HepG2 (cell line): ENCODE measurements around the gene HOXC5. TPM values are rescaled to one million over a fixed set of nuclear protein-coding genes. Genes with fewer than 3 reads are reported as not detected.

Experiments
- BCL6 ChIP-seq: IDR thresholded peaks from 2 replicates; pipeline ENCODE4 v1.6.1; 2016; ENCODE audit warnings: missing genetic modification reagents, missing compliant biosample characterization
- CBX2 ChIP-seq, 2 experiments: fragments of 200-600 bp in 1 of 2; sonication (generic); formaldehyde crosslinking in 1 of 2; IDR thresholded peaks; 2 replicates each; pipeline versions ENCODE4 v1.7.0 to v1.8.1; 2018 to 2022; ENCODE audit warnings: low read depth in 2 of 2, low read length in 1 of 2, mild to moderate bottlenecking in 1 of 2, missing genetic modification reagents in 1 of 2
- FOXJ3 ChIP-seq: sonication (generic); formaldehyde crosslinking; IDR thresholded peaks from 2 replicates; pipeline ENCODE4 v1.4.0; 2020; ENCODE audit warnings: missing genetic modification reagents, mild to moderate bottlenecking, borderline replicate concordance
- GABPB1 ChIP-seq: IDR thresholded peaks from 2 replicates; pipeline ENCODE4 v1.6.1; 2016; ENCODE audit warnings: mild to moderate bottlenecking, missing genetic modification reagents, moderate library complexity, missing compliant biosample characterization
- HDAC2 ChIP-seq: sonication (generic); formaldehyde crosslinking; IDR thresholded peaks from 2 replicates; pipeline ENCODE4 v1.4.0; 2020; ENCODE audit warnings: missing genetic modification reagents
- HOXD1 ChIP-seq: sonication (generic); formaldehyde crosslinking; IDR thresholded peaks from 2 replicates; pipeline ENCODE4 v1.5.0; 2020; ENCODE audit warnings: missing genetic modification reagents
- MAFK ChIP-seq, 2 experiments: IDR thresholded peaks in 1 of 2; conservative IDR thresholded peaks in 1 of 2; 2 replicates each; pipeline ENCODE4 v1.6.1; 2011; ENCODE audit warnings: improper control_type of control experiment in 2 of 2, low read length in 2 of 2
- MBNL3 ChIP-seq: fragments of 250-450 bp; sonication (Bioruptor Pico); conservative IDR thresholded peaks from 2 replicates; pipeline ENCODE4 v1.8.0; 2022; ENCODE audit warnings: mild to moderate bottlenecking, inconsistent platforms
- MEIS1 ChIP-seq: sonication (generic); formaldehyde crosslinking; IDR thresholded peaks from 2 replicates; pipeline ENCODE4 v1.9.0; 2021; ENCODE audit warnings: mild to moderate bottlenecking, missing genetic modification reagents, moderate library complexity, borderline replicate concordance
- NONO ChIP-seq, 2 experiments: fragments of 450-650 bp in 1 of 2; sonication (generic) in 1 of 2; formaldehyde crosslinking in 1 of 2; IDR thresholded peaks in 1 of 2; conservative IDR thresholded peaks in 1 of 2; 2 replicates each; pipeline versions ENCODE4 v1.6.1 to v1.8.0; 2017 to 2022; ENCODE audit warnings: mild to moderate bottlenecking in 1 of 2, missing genetic modification reagents in 1 of 2, moderate library complexity in 1 of 2
- NR2F1 ChIP-seq, 2 experiments: fragments of 450-650 bp in 1 of 2; formaldehyde crosslinking in 1 of 2; IDR thresholded peaks; 2 replicates each; pipeline versions ENCODE4 v1.5.0 to v1.6.1; 2016 to 2020; ENCODE audit warnings: mild to moderate bottlenecking in 1 of 2, missing compliant biosample characterization in 1 of 2, missing genetic modification reagents in 1 of 2, moderate library complexity in 1 of 2
- PHB2 ChIP-seq: fragments of 450-650 bp; IDR thresholded peaks from 2 replicates; pipeline ENCODE4 v1.6.1; 2018; ENCODE audit not compliant: partially characterized antibody
- RAD21 ChIP-seq: fragments of 450-650 bp; formaldehyde crosslinking; IDR thresholded peaks from 2 replicates; pipeline ENCODE4 v1.5.0; 2020; ENCODE audit warnings: mild to moderate bottlenecking
- SKI ChIP-seq: fragments of 450-650 bp; IDR thresholded peaks from one replicate; pipeline ENCODE4 v1.6.1; 2018; ENCODE audit warnings: mild to moderate bottlenecking; ENCODE audit not compliant: partially characterized antibody
- ZNF547 ChIP-seq: sonication (generic); formaldehyde crosslinking; IDR thresholded peaks from 2 replicates; pipeline ENCODE4 v1.5.1; 2020; ENCODE audit warnings: mild to moderate bottlenecking, missing genetic modification reagents
- ZNF746 ChIP-seq: sonication (generic); formaldehyde crosslinking; IDR thresholded peaks from 2 replicates; pipeline ENCODE4 v1.8.0; 2022; ENCODE audit warnings: mild to moderate bottlenecking, missing genetic modification reagents
- polyA plus RNA-seq, 8 experiments: library from polyadenylated mRNA; depleted of rRNA in 3 of 8; stranded (reverse) in 7 of 8; unstranded in 1 of 8; fragments of >200 nt; fragmentation: Illumina TruSeq in 4 of 8; extraction: Trizol in 4 of 8; gene quantifications; 2 replicates each; pipeline versions ENCODE4 v1.2.1 to v1.2.3, GENCODE V29; 2011 to 2016; ENCODE audit warnings: low read depth in 4 of 8, missing spikeins in 1 of 8, mixed read lengths in 1 of 8; ENCODE audit not compliant: insufficient read depth in 1 of 8
- total RNA-seq, 5 experiments: library from RNA; depleted of rRNA; stranded (reverse); fragments of >200 nt; fragmentation: Illumina TruSeq; extraction: Trizol; gene quantifications; 2 replicates each; pipeline ENCODE4 v1.2.3, GENCODE V29; 2016; ENCODE audit warnings: low read depth in 1 of 5
- TF ChIP-seq, protein P1 (sequence below): sonication (generic); formaldehyde crosslinking; IDR thresholded peaks from 2 replicates; pipeline ENCODE4 v1.5.0; 2020; ENCODE audit warnings: missing genetic modification reagents
- TF ChIP-seq, protein P2 (sequence below): sonication (generic); formaldehyde crosslinking; IDR thresholded peaks from 2 replicates; pipeline ENCODE4 v1.5.0; 2020; ENCODE audit warnings: mild to moderate bottlenecking, missing genetic modification reagents, borderline replicate concordance
- TF ChIP-seq, protein P3 (sequence below): IDR thresholded peaks from 2 replicates; pipeline ENCODE4 v1.6.1; 2016

The HOXC5 gene
- total and polyA plus RNA-seq, 2 of the 13 experiments (the other 11 are each of a cell fraction or from before 2014, with no cell fraction given) = not detected

DNA sequence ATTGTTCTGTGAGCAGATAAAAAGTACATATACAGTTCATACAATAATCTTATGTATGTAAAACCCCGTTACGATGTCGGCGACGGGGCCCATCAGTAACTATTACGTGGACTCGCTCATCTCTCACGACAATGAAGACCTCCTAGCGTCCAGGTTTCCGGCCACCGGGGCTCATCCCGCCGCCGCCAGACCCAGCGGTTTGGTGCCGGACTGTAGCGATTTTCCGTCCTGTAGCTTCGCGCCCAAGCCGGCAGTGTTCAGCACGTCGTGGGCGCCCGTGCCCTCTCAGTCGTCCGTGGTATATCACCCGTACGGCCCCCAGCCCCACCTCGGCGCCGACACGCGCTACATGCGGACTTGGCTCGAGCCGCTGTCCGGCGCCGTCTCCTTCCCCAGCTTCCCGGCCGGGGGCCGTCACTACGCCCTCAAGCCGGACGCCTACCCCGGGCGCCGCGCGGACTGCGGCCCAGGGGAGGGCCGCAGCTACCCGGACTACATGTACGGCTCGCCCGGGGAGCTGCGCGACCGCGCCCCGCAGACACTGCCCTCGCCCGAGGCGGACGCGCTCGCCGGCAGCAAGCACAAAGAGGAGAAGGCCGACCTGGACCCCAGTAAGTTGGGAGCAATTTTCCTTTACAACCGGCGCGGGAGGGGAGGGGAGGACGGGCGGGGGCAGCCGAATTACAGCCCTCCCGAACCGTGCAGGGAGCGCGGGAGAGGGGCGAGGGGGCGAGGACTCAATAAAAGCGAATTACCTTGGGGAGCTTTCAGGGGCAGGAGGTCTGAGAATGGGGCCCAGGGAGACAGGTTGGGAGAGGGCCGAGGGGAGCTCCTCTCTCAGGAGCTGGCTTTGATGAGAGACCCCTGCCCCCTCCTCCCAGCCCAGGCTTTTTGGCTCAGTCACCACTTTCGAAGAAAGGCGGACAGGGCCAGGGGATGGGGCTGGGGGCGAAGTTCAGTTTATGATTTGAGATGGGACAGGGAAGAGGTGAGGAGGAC, 32.4 kb upstream of the HOXC5 start, which contains the start of gene HOXC9 (continued):
- TF ChIP-seq, protein P1, sequence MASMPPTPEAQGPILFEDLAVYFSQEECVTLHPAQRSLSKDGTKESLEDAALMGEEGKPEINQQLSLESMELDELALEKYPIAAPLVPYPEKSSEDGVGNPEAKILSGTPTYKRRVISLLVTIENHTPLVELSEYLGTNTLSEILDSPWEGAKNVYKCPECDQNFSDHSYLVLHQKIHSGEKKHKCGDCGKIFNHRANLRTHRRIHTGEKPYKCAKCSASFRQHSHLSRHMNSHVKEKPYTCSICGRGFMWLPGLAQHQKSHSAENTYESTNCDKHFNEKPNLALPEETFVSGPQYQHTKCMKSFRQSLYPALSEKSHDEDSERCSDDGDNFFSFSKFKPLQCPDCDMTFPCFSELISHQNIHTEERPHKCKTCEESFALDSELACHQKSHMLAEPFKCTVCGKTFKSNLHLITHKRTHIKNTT = no peak
- TF ChIP-seq MEIS1 (CRISPR knock-in tag) (no peak), MBNL3 (no peak), HOXD1 (CRISPR knock-in tag) (peak; percentile 58; the same call in 1 of the 2 replicates), ZNF547 (CRISPR knock-in tag) (no peak), FOXJ3 (CRISPR knock-in tag) (no peak), SKI (no peak), RAD21 (CRISPR knock-in tag) (no peak), CBX2 (IDR thresholded peaks at IDR 0.05; ENCODE audit: low read depth, low read length) (0 out of 2 replicates have a peak, but pooled peaks have one; percentile 52), CBX2 (CRISPR knock-in tag; IDR thresholded peaks at IDR 0.05; ENCODE audit: low read depth) (peak; percentile 93), NR2F1 (CRISPR knock-in tag; IDR thresholded peaks at IDR 0.05) (no peak), NONO (IDR thresholded peaks at IDR 0.05) (no peak), NONO (CRISPR knock-in tag; conservative IDR thresholded peaks at IDR 0.05) (no peak), GABPB1 (CRISPR knock-in tag) (peak; percentile 54; the same call in 1 of the 2 replicates), HDAC2 (no peak), MAFK (conservative IDR thresholded peaks at IDR 0.05 in 1 of 2, IDR thresholded peaks at IDR 0.05 in 1 of 2; ENCODE audit: low read length in 2 of 2) (no peak), PHB2 (no peak), BCL6 (CRISPR knock-in tag) (no peak), ZNF746 (no peak)
- TF ChIP-seq, protein P2, sequence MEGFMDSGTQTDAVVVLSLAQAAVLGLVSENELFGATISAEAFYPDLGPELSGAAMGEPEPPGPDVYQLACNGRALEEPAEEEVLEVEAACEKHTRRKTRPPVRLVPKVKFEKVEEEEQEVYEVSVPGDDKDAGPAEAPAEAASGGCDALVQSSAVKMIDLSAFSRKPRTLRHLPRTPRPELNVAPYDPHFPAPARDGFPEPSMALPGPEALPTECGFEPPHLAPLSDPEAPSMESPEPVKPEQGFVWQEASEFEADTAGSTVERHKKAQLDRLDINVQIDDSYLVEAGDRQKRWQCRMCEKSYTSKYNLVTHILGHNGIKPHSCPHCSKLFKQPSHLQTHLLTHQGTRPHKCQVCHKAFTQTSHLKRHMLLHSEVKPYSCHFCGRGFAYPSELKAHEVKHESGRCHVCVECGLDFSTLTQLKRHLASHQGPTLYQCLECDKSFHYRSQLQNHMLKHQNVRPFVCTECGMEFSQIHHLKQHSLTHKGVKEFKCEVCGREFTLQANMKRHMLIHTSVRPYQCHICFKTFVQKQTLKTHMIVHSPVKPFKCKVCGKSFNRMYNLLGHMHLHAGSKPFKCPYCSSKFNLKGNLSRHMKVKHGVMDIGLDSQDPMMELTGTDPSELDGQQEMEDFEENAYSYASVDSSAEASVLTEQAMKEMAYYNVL (CRISPR knock-in tag) = no peak
- TF ChIP-seq, protein P3, sequence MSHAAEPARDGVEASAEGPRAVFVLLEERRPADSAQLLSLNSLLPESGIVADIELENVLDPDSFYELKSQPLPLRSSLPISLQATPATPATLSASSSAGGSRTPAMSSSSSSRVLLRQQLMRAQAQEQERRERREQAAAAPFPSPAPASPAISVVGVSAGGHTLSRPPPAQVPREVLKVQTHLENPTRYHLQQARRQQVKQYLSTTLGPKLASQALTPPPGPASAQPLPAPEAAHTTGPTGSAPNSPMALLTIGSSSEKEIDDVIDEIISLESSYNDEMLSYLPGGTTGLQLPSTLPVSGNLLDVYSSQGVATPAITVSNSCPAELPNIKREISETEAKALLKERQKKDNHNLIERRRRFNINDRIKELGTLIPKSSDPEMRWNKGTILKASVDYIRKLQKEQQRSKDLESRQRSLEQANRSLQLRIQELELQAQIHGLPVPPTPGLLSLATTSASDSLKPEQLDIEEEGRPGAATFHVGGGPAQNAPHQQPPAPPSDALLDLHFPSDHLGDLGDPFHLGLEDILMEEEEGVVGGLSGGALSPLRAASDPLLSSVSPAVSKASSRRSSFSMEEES (CRISPR knock-in tag) = no peak
